GM10266 (cell line): ENCODE results near the gene CHTF18.
A peak's percentile ranks its signal among the peaks of the same experiment; 100 is the strongest.

Source experiments
- DNase-seq: peaks from one replicate; pipeline ENCODE4 v3.0.0; 2012; ENCODE audit errors: extremely low spot score
- CTCF ChIP-seq: IDR thresholded peaks from 2 replicates; pipeline ENCODE4 v1.5.1; 2012; ENCODE audit warnings: mild to moderate bottlenecking, low read depth; ENCODE audit not compliant: control insufficient read depth, insufficient read depth; ENCODE audit errors: missing control alignments

The CHTF18 gene

GRCh38 chr16:743794-744500 is 44.5 kb upstream of the CHTF18 start:
- no peak for DNase-seq
- TF ChIP-seq CTCF: no peak

GRCh38 chr16:745739-746138 is 42.7 kb upstream of the CHTF18 start:
- no peak for DNase-seq
- TF ChIP-seq CTCF: peak; percentile 51

GRCh38 chr16:746637-747036 is 41.8 kb upstream of the CHTF18 start:
- no peak for TF ChIP-seq CTCF
- DNase-seq: no peak

GRCh38 chr16:747978-748746 is 40.3 kb upstream of the CHTF18 start:
- no peak for TF ChIP-seq CTCF
- no peak for DNase-seq

GRCh38 chr16:749010-749409 is 39.4 kb upstream of the CHTF18 start:
- no peak for TF ChIP-seq CTCF
- DNase-seq: no peak

GRCh38 chr16:750485-750884 is 37.9 kb upstream of the CHTF18 start:
- TF ChIP-seq CTCF: no peak
- DNase-seq: no peak
